22Rv1 (cell line): ENCODE measurements around the gene FAM83E.

Experiments used
- CTCF ChIP-seq: fragments of 450-650 bp; IDR thresholded peaks from 2 replicates; pipeline ENCODE4 v1.5.1; 2017; ENCODE audit warnings: mild to moderate bottlenecking
- ZFX ChIP-seq: fragments of 450-650 bp; IDR thresholded peaks from 2 replicates; pipeline ENCODE4 v1.6.1; 2017; ENCODE audit warnings: antibody characterized with exemption, borderline replicate concordance

GRCh38 chr19:48663667-48664066 lies 48.8 kb upstream of the FAM83E start:
- TF ChIP-seq CTCF (no peak), ZFX (no peak)
